K562 (cell line): ENCODE measurements around the gene TCF7. TPM values are rescaled to one million over a fixed set of nuclear protein-coding genes. Genes with fewer than 3 reads are reported as not detected.

Experiments
- ATF1 ChIP-seq, 2 experiments: fragments of 450-650 bp in 1 of 2; IDR thresholded peaks; 2 replicates each; pipeline ENCODE4 v1.6.1; 2016; ENCODE audit warnings: missing compliant biosample characterization in 1 of 2, missing genetic modification characterization in 1 of 2
- BRD9 ChIP-seq: fragments of 450-650 bp; IDR thresholded peaks from 2 replicates; pipeline ENCODE4 v1.6.1; 2018; ENCODE audit warnings: low read depth; ENCODE audit not compliant: partially characterized antibody
- COPS2 ChIP-seq: fragments of 450-650 bp; conservative IDR thresholded peaks from 2 replicates; pipeline ENCODE4 v1.6.1; 2016; ENCODE audit warnings: mild to moderate bottlenecking, moderate library complexity
- E2F6 ChIP-seq, 2 experiments: IDR thresholded peaks; 2 replicates each; pipeline ENCODE4 v1.6.1; 2011; ENCODE audit warnings: borderline replicate concordance in 1 of 2, control low read depth in 1 of 2, low read depth in 1 of 2, low read length in 1 of 2, mild to moderate bottlenecking in 1 of 2, mixed read lengths in 1 of 2, moderate library complexity in 1 of 2; ENCODE audit not compliant: insufficient read depth in 1 of 2, insufficient read length in 1 of 2, poor library complexity in 1 of 2, severe bottlenecking in 1 of 2; ENCODE audit errors: extremely low read depth in 1 of 2
- ELF2 ChIP-seq: fragments of 250-450 bp; sonication (Bioruptor Pico); IDR thresholded peaks from 2 replicates; pipeline ENCODE4 v1.5.0; 2021; ENCODE audit warnings: mild to moderate bottlenecking
- GMEB1 ChIP-seq: fragments of 250-450 bp; sonication (Bioruptor Pico); IDR thresholded peaks from 2 replicates; pipeline ENCODE4 v1.4.0; 2020; ENCODE audit warnings: mild to moderate bottlenecking
- HDAC1 ChIP-seq, 2 experiments: fragments of 450-650 bp; IDR thresholded peaks; 2 replicates each; pipeline ENCODE4 v1.6.1; 2016 to 2017; ENCODE audit warnings: inconsistent platforms in 1 of 2, mild to moderate bottlenecking in 1 of 2, moderate library complexity in 1 of 2
- HDAC2 ChIP-seq: fragments of 450-650 bp; IDR thresholded peaks from 2 replicates; pipeline ENCODE4 v1.6.1; 2016; ENCODE audit warnings: mild to moderate bottlenecking
- HNRNPLL ChIP-seq: fragments of 200-400 bp; formaldehyde crosslinking; IDR thresholded peaks from 2 replicates; pipeline ENCODE4 v1.6.1; 2017; ENCODE audit warnings: low read length, low read depth, mild to moderate bottlenecking; ENCODE audit not compliant: poor library complexity, severe bottlenecking
- MAFF ChIP-seq: IDR thresholded peaks from 2 replicates; pipeline ENCODE4 v1.6.1; 2012; ENCODE audit warnings: low read length, improper control_type of control experiment
- MTA1 ChIP-seq: fragments of 450-650 bp; IDR thresholded peaks from 2 replicates; pipeline ENCODE4 v1.6.1; 2017; ENCODE audit warnings: borderline replicate concordance
- NFIX ChIP-seq: fragments of 250-450 bp; sonication (Bioruptor Pico); IDR thresholded peaks from 2 replicates; pipeline ENCODE4 v1.4.0; 2020; ENCODE audit warnings: low read depth, mild to moderate bottlenecking, moderate library complexity
- PHF20 ChIP-seq: fragments of 450-650 bp; IDR thresholded peaks from 2 replicates; pipeline ENCODE4 v1.6.1; 2018; ENCODE audit not compliant: partially characterized antibody
- RCOR1 ChIP-seq, 2 experiments: IDR thresholded peaks; 2 replicates each; pipeline ENCODE4 v1.6.1; 2012; ENCODE audit warnings: low read depth in 2 of 2, low read length in 2 of 2, borderline replicate concordance in 1 of 2, improper control_type of control experiment in 1 of 2
- TAF1 ChIP-seq: IDR thresholded peaks from 2 replicates; pipeline ENCODE4 v1.6.1; 2011; ENCODE audit warnings: mild to moderate bottlenecking, low read length, moderate library complexity; ENCODE audit not compliant: insufficient read depth, control insufficient read depth, severe bottlenecking; ENCODE audit errors: extremely low read depth
- THAP12 ChIP-seq: fragments of 250-450 bp; sonication (Bioruptor Pico); IDR thresholded peaks from 2 replicates; pipeline ENCODE4 v1.9.0; 2021; ENCODE audit warnings: mild to moderate bottlenecking, inconsistent platforms
- ZBTB26 ChIP-seq: fragments of 450-650 bp; formaldehyde crosslinking; IDR thresholded peaks from 2 replicates; pipeline ENCODE4 v1.4.0; 2022; ENCODE audit warnings: missing genetic modification characterization
- ZNF217 ChIP-seq: sonication (generic); formaldehyde crosslinking; IDR thresholded peaks from 2 replicates; pipeline ENCODE4 v1.8.0; 2022; ENCODE audit warnings: mild to moderate bottlenecking, missing genetic modification reagents
- ZNF282 ChIP-seq: sonication (generic); formaldehyde crosslinking; IDR thresholded peaks from 2 replicates; pipeline ENCODE4 v1.8.1; 2023; ENCODE audit warnings: missing genetic modification reagents
- ZNF76 ChIP-seq: fragments of 250-450 bp; sonication (Bioruptor Pico); IDR thresholded peaks from 2 replicates; pipeline ENCODE4 v1.4.0; 2020; ENCODE audit warnings: mild to moderate bottlenecking, moderate library complexity, borderline replicate concordance
- ZSCAN29 ChIP-seq: fragments of 450-650 bp; IDR thresholded peaks from 2 replicates; pipeline ENCODE4 v1.6.1; 2017
- polyA plus RNA-seq, 8 experiments: library from polyadenylated mRNA; depleted of rRNA in 4 of 8; stranded (reverse) in 5 of 8; unstranded in 3 of 8; fragments of >200 nt; fragmentation: Nextera tagmentation in 2 of 8; fragmentation: Illumina TruSeq in 1 of 8; extraction: Ambion mirVana in 2 of 8; extraction: Trizol in 1 of 8; gene quantifications; 2 replicates each; pipeline versions ENCODE4 v1.2.1 to v1.2.3, GENCODE V29; 2011 to 2014; ENCODE audit warnings: inconsistent platforms in 1 of 8, missing spikeins in 1 of 8
- total RNA-seq, 7 experiments: library from RNA; depleted of rRNA in 6 of 7; stranded (reverse); fragments of >200 nt in 6 of 7; fragmentation: Illumina TruSeq in 2 of 7; extraction: Trizol in 2 of 7; gene quantifications; 2 replicates each; pipeline versions ENCODE4 v1.2.1 to v1.2.3, GENCODE V29; 2011 to 2021; ENCODE audit warnings: low replicate concordance in 1 of 7

TCF7 gene
- total and polyA plus RNA-seq, 9 of the 15 experiments (the other 6 are each of a cell fraction or from before 2014, with no cell fraction given): 1.6 to 14.9 (median 4.2) TPM

GRCh38 chr5:134176511-134177368, 62.3 kb downstream of the TCF7 start, which contains the start of gene SKP1 (continued):
- TF ChIP-seq THAP12 (CRISPR knock-in tag): 0 out of 2 replicates have a peak, but pooled peaks have one; percentile 80
- TF ChIP-seq ZNF217: no peak
- TF ChIP-seq PHF20: peak; percentile 79
- peak; percentile 77 for TF ChIP-seq GMEB1 (CRISPR knock-in tag)
- peak in 1 of 2 experiments; percentile 89; a peak in 2 of 4 replicates for TF ChIP-seq HDAC1 (IDR thresholded peaks at IDR 0.05)
- TF ChIP-seq MAFF: no peak
- TF ChIP-seq E2F6 (IDR thresholded peaks at IDR 0.05; ENCODE audit: borderline replicate concordance in 1 of 2, extremely low read depth in 1 of 2, insufficient read depth in 1 of 2, insufficient read length in 1 of 2, low read depth in 1 of 2, low read length in 1 of 2, poor library complexity in 1 of 2, severe bottlenecking in 1 of 2): peak in 1 of 2 experiments; percentile 54
- peak; percentile 40; the same call in 1 of the 2 replicates for TF ChIP-seq HDAC2
- TF ChIP-seq COPS2: no peak
- TF ChIP-seq ATF1 (CRISPR knock-in tag; IDR thresholded peaks at IDR 0.05): no peak
- peak; percentile 93 for TF ChIP-seq ATF1 (tag; IDR thresholded peaks at IDR 0.05)
- TF ChIP-seq ZNF282 (CRISPR knock-in tag): peak; percentile 92; the same call in 1 of the 2 replicates
- peak; percentile 70 for TF ChIP-seq BRD9
- peak; percentile 73; the same call in 1 of the 2 replicates for TF ChIP-seq ZSCAN29
- no peak for TF ChIP-seq NFIX (CRISPR knock-in tag)
- TF ChIP-seq TAF1: peak; percentile 96
- TF ChIP-seq ZNF76: no peak
- TF ChIP-seq RCOR1 (IDR thresholded peaks at IDR 0.05; ENCODE audit: borderline replicate concordance in 1 of 2, low read depth in 2 of 2, low read length in 2 of 2): peak in 1 of 2 experiments; percentile 29; a peak in 1 of 4 replicates
- no peak for TF ChIP-seq MTA1
- TF ChIP-seq HNRNPLL: peak; percentile 55
- 0 out of 2 replicates have a peak, but pooled peaks have one; percentile 12 for TF ChIP-seq ELF2 (CRISPR knock-in tag)
- 0 out of 2 replicates have a peak, but pooled peaks have one; percentile 3 for TF ChIP-seq ZBTB26
